ENCODE measurements around the gene OXSM.

- TF ChIP-seq CTCF (IDR thresholded peaks at IDR 0.05): no peak
- TF ChIP-seq POLR2A (IDR thresholded peaks at IDR 0.05): no peak
Measured at GRCh38 chr3:25820816-25821486, 31.1 kb downstream of the OXSM start.

All from vagina (tissue), 2 donors.